GM19035 (cell line): Measurements from ENCODE around the gene EPAS1.
"Not testable (repeated sequence)": the region's sequence is repeated elsewhere in the genome, so short reads cannot be mapped to it uniquely, and the experiment has no call there.

Experiments used
- ATAC-seq: cut with Tn5 transposase; IDR thresholded peaks from one replicate; pipeline ENCODE4 v1.9.1; 2021; ENCODE audit not compliant: unreplicated experiment

EPAS1 gene

GRCh38 chr2:46381871-46382270 lies 84.7 kb downstream of the EPAS1 start:
- ATAC-seq: no peak

GRCh38 chr2:46382331-46383112 lies 85.3 kb downstream of the EPAS1 start:
- ATAC-seq: no peak

GRCh38 chr2:46383113-46383395 lies 85.8 kb downstream of the EPAS1 start:
- no peak for ATAC-seq

GRCh38 chr2:46383784-46384456 lies 86.7 kb downstream of the EPAS1 start:
- no peak for ATAC-seq

GRCh38 chr2:46384457-46384815 lies 87.2 kb downstream of the EPAS1 start:
- ATAC-seq: no peak

- no peak for ATAC-seq
Measured at GRCh38 chr2:46385786-46386577, 88.8 kb downstream of the EPAS1 start.

- no peak for ATAC-seq
Measured at GRCh38 chr2:46386763-46387162, 89.6 kb downstream of the EPAS1 start.

- ATAC-seq: no peak
Measured at GRCh38 chr2:46387292-46387691, 90.1 kb downstream of the EPAS1 start.

GRCh38 chr2:46387886-46388515 lies 90.8 kb downstream of the EPAS1 start:
- ATAC-seq: no peak

- no peak for ATAC-seq
Measured at GRCh38 chr2:46388881-46389280, 91.7 kb downstream of the EPAS1 start.

GRCh38 chr2:46389417-46389916 lies 92.3 kb downstream of the EPAS1 start:
- no peak for ATAC-seq

GRCh38 chr2:46390036-46390435 lies 92.8 kb downstream of the EPAS1 start:
- no peak for ATAC-seq

- ATAC-seq: no peak
Measured at GRCh38 chr2:46390901-46391395, 93.7 kb downstream of the EPAS1 start.

GRCh38 chr2:46392561-46393346 lies 95.5 kb downstream of the EPAS1 start:
- ATAC-seq: no peak

GRCh38 chr2:46393347-46393820 lies 96.2 kb downstream of the EPAS1 start:
- ATAC-seq: no peak

- ATAC-seq: no peak
Measured at GRCh38 chr2:46393865-46394264, 96.7 kb downstream of the EPAS1 start.

- ATAC-seq: no peak
Measured at GRCh38 chr2:46394649-46395510, 97.7 kb downstream of the EPAS1 start.

GRCh38 chr2:46395730-46396129 lies 98.5 kb downstream of the EPAS1 start:
- not testable (repeated sequence) for ATAC-seq

GRCh38 chr2:46400016-46400415 lies 102.8 kb downstream of the EPAS1 start:
- ATAC-seq: no peak
